Measurements from ENCODE around the gene CLASP1. TPM values are rescaled to one million over a fixed set of nuclear protein-coding genes. Genes with fewer than 3 reads are reported as not detected.
"Not testable (repeated sequence)": the region's sequence is repeated elsewhere in the genome, so short reads cannot be mapped to it uniquely, and the experiment has no call there.

Gene CLASP1
- total and polyA plus RNA-seq, 2 experiments from 2014 or later, result 20.1 to 45.9 TPM

DNA sequence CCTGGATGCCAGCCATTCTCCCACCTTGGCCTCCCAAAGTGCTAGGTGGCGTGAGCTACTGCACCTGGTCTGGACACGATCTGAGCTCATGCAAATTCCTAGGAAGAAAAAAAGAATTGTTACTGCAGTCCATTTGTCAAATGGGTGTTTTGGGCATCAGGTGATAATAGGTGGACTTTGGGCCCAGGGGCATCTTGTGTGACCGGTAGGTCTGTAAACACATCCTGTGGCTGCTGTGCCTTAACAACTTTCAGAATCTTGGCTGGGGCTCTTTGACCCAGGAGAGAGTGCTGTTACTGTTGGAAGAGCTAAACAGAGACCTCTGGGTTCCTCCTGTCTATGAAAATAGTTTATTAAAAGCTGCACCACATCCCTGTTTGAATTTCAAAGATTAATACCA, 329.3 kb downstream of the CLASP1 start:
- Histone ChIP-seq H3K9me3 (ENCODE audit: low read depth) (no peaks in the 10 kb centered on the region), H3K4me3 (no peak overlapping the region), H3K79me2 (no peaks in the 10 kb centered on the region), H3K27me3 (no peaks in the 10 kb centered on the region), H3K4me2 (no peak overlapping the region), H3K9me2 (replicated peaks; ENCODE audit: insufficient read depth) (no peaks in the 10 kb centered on the region), H3K4me1 (ENCODE audit: insufficient read depth) (peaks cover 3% of the 10 kb centered on the region), H3K27ac (no peak overlapping the region), H2AFZ (no peak overlapping the region), H3K36me3 (replicated peaks; ENCODE audit: insufficient read depth, low read depth) (no peaks in the 10 kb centered on the region), H4K20me1 (ENCODE audit: insufficient read depth, poor library complexity, severe bottlenecking) (no peaks in the 10 kb centered on the region)
- TF ChIP-seq EZH2phosphoT487 (IDR thresholded peaks at IDR 0.05; ENCODE audit: low read depth, severe bottlenecking, unreplicated experiment) (no peak), EZH2 (IDR thresholded peaks at IDR 0.05; ENCODE audit: borderline replicate concordance) (no peak), CTCF (IDR thresholded peaks at IDR 0.05; ENCODE audit: poor library complexity) (no peak)
- no peak for DNase-seq (ENCODE audit: low spot score)
- WGBS (ENCODE audit: low lambda C conversion rate, missing lambda C conversion rate), result 55% methylated on average over 3 of the region's 3 CpGs

DNA sequence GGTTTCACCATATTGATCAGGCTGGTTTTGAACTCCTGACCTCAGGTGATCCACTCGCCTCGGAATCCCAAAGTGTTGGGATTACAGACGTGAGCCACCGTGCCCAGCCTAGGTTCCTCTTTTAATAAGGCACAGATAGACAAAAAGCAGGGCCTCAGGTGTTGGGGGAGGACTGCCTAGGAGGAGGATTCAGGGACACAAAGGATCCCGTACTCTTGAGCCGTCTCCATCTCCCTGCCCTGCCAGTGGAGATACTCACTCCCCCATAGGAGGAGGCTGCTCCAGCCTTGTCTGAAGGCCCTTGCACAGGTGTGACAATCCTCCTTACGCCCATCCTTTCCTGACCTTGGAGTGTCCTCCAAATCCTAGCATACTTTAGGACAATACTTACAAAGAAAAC, 332.3 kb downstream of the CLASP1 start:
- 88% methylated on average over 7 of the region's 7 CpGs for WGBS (ENCODE audit: low lambda C conversion rate, missing lambda C conversion rate)
- Histone ChIP-seq H3K9me2 (replicated peaks; ENCODE audit: insufficient read depth) (no peaks in the 10 kb centered on the region), H3K4me3 (no peak overlapping the region), H2AFZ (no peak overlapping the region), H4K20me1 (ENCODE audit: insufficient read depth, poor library complexity, severe bottlenecking) (no peaks in the 10 kb centered on the region), H3K4me1 (ENCODE audit: insufficient read depth) (peaks cover 3% of the 10 kb centered on the region), H3K9me3 (ENCODE audit: low read depth) (no peaks in the 10 kb centered on the region), H3K36me3 (replicated peaks; ENCODE audit: insufficient read depth, low read depth) (no peaks in the 10 kb centered on the region), H3K27me3 (no peaks in the 10 kb centered on the region), H3K27ac (no peak overlapping the region), H3K4me2 (no peak overlapping the region), H3K79me2 (no peaks in the 10 kb centered on the region)
- TF ChIP-seq CTCF (IDR thresholded peaks at IDR 0.05; ENCODE audit: poor library complexity) (no peak), EZH2phosphoT487 (IDR thresholded peaks at IDR 0.05; ENCODE audit: low read depth, severe bottlenecking, unreplicated experiment) (no peak), EZH2 (IDR thresholded peaks at IDR 0.05; ENCODE audit: borderline replicate concordance) (no peak)
- DNase-seq (ENCODE audit: low spot score), result no peak

DNA sequence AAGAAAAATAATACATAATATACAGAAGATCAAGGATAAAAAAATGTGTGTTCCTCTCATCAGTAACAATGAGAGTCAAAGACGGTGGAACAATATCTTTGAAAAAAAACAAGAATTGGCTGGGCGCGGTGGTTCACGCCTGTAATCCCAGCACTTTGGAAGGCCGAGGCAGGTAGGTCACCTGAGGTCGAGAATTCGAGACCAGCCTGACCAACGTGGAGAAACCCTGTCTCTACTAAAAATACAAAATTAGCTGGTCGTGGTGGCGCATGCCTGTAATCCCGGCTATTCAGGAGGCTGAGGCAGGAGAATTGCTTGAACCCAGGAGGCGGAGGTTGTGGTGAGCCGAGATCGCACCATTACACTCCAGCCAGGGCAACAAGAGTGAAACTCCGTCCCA, 335.6 kb downstream of the CLASP1 start:
- not testable (repeated sequence) for H3K4me2 ChIP-seq, H3K4me3 ChIP-seq

DNA sequence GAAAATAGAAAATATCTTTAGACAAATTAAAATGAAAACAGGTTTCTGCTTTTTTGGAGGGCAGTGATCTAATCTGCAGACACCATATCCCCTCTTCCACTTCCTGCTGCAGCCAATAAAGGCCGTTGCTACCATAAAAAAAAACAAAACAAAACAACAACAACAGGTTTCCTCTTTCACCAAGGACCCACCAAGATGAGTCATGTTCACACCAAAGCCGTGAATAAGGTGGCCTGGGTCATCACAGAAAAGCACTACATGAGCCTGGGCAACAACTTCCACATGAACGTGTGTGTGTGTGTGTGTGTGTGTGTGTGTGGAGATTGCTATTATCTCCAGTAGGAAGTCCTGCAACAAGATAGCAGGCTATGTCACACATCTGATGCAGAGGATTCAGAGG, 339.5 kb downstream of the CLASP1 start:
- no peaks in the 10 kb centered on the region for H3K9me2 ChIP-seq (replicated peaks; ENCODE audit: insufficient read depth)
- 47% methylated on average over 3 of the region's 3 CpGs for WGBS (ENCODE audit: low lambda C conversion rate, missing lambda C conversion rate)
- H3K4me1 ChIP-seq (ENCODE audit: insufficient read depth), result no peaks in the 10 kb centered on the region
- H2AFZ ChIP-seq, result no peak overlapping the region
- H3K4me2 ChIP-seq, result no peak overlapping the region
- no peak overlapping the region for H3K4me3 ChIP-seq
- H3K27ac ChIP-seq, result no peak overlapping the region
- H3K9me3 ChIP-seq (ENCODE audit: low read depth), result no peaks in the 10 kb centered on the region
- no peaks in the 10 kb centered on the region for H3K27me3 ChIP-seq
- no peak for DNase-seq (ENCODE audit: low spot score)
- no peak for TF ChIP-seq EZH2 (IDR thresholded peaks at IDR 0.05; ENCODE audit: borderline replicate concordance)
- TF ChIP-seq CTCF (IDR thresholded peaks at IDR 0.05; ENCODE audit: poor library complexity), result no peak
- TF ChIP-seq EZH2phosphoT487 (IDR thresholded peaks at IDR 0.05; ENCODE audit: low read depth, severe bottlenecking, unreplicated experiment), result no peak
- no peaks in the 10 kb centered on the region for H3K36me3 ChIP-seq (replicated peaks; ENCODE audit: insufficient read depth, low read depth)
- H3K79me2 ChIP-seq, result no peaks in the 10 kb centered on the region
- no peaks in the 10 kb centered on the region for H4K20me1 ChIP-seq (ENCODE audit: insufficient read depth, poor library complexity, severe bottlenecking)

More for the DNA sequence above, 335.6 kb downstream of the CLASP1 start:
- not testable (repeated sequence) for H2AFZ ChIP-seq; H3K9me2 ChIP-seq (replicated peaks; ENCODE audit: insufficient read depth); H3K27ac ChIP-seq; H3K36me3 ChIP-seq (replicated peaks; ENCODE audit: insufficient read depth, low read depth); H3K79me2 ChIP-seq; H3K9me3 ChIP-seq (ENCODE audit: low read depth); H3K27me3 ChIP-seq; H3K4me1 ChIP-seq (ENCODE audit: insufficient read depth); DNase-seq (ENCODE audit: low spot score); H4K20me1 ChIP-seq (ENCODE audit: insufficient read depth, poor library complexity, severe bottlenecking)
- WGBS (ENCODE audit: low lambda C conversion rate, missing lambda C conversion rate), result 91% methylated on average over 15 of the region's 15 CpGs

All from hepatocyte (in vitro differentiated cells).